ENCODE results near the gene SPRED2.

DNA sequence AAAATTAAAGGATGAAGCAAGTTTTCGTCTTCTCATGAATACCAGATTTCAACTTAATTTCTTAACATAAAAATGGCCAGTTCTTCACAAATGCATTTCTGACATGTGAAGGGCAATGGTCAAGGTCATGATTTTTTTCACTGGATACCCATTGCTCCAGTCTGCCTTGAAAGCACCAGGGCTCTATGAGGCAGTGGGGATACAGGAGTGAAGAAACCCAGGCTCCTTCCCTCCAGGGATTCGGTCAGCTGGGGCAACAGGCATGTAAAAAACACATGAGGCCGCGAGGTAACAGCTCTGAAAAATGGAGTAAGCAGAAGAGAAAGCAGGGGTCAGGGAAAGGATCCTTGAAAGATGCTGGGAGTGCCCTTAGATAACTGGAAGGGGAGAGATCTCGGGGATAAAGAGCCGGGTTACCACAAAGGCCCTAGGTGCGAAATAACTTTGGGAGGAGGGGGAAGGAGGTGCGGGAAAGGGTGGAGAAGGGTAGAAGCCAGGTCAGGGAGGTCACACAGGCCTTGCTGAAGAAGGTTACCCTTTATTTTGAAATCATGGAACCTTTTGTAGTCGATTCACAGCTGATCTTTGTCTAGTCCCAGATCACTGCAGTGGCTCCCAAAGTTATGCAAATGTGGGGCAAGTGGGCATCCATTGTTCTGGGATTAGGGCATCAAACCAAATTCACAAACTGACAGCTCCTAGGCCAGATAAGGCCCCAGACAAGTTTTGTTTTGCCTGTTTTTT, 5.2 kb upstream of the SPRED2 start:
- TF ChIP-seq POLR2AphosphoS5 (IDR thresholded peaks at IDR 0.05), result no peak
- TF ChIP-seq, protein P1, sequence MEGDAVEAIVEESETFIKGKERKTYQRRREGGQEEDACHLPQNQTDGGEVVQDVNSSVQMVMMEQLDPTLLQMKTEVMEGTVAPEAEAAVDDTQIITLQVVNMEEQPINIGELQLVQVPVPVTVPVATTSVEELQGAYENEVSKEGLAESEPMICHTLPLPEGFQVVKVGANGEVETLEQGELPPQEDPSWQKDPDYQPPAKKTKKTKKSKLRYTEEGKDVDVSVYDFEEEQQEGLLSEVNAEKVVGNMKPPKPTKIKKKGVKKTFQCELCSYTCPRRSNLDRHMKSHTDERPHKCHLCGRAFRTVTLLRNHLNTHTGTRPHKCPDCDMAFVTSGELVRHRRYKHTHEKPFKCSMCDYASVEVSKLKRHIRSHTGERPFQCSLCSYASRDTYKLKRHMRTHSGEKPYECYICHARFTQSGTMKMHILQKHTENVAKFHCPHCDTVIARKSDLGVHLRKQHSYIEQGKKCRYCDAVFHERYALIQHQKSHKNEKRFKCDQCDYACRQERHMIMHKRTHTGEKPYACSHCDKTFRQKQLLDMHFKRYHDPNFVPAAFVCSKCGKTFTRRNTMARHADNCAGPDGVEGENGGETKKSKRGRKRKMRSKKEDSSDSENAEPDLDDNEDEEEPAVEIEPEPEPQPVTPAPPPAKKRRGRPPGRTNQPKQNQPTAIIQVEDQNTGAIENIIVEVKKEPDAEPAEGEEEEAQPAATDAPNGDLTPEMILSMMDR (IDR thresholded peaks at IDR 0.05 in 8 of 11, conservative IDR thresholded peaks at IDR 0.05 in 3 of 11), result no peak

Measured in spleen (tissue), 7 donors.